Suprapubic skin (tissue), 3 donors: ENCODE data around the gene ZNF692.

Experiments used
- EP300 ChIP-seq: sonication (generic); formaldehyde crosslinking; IDR thresholded peaks from one replicate; pipeline ENCODE4 v1.6.1; 2017; ENCODE audit warnings: antibody characterized with exemption
- POLR2A ChIP-seq, 2 donors: fragments of 450-650 bp; IDR thresholded peaks; one replicate each; pipeline ENCODE4 v1.6.1; 2017; ENCODE audit warnings: antibody characterized with exemption in 2 of 2, mild to moderate bottlenecking in 2 of 2, moderate library complexity in 2 of 2
- TF ChIP-seq, protein P1 (sequence below), 2 donors: fragments of 200-600 bp in 1 of 2; fragments of 450-650 bp in 1 of 2; sonication (generic) in 1 of 2; IDR thresholded peaks; one replicate each; pipeline ENCODE4 v1.5.1; 2016 to 2019; ENCODE audit warnings: antibody characterized with exemption in 2 of 2, mild to moderate bottlenecking in 1 of 2, moderate library complexity in 1 of 2

DNA sequence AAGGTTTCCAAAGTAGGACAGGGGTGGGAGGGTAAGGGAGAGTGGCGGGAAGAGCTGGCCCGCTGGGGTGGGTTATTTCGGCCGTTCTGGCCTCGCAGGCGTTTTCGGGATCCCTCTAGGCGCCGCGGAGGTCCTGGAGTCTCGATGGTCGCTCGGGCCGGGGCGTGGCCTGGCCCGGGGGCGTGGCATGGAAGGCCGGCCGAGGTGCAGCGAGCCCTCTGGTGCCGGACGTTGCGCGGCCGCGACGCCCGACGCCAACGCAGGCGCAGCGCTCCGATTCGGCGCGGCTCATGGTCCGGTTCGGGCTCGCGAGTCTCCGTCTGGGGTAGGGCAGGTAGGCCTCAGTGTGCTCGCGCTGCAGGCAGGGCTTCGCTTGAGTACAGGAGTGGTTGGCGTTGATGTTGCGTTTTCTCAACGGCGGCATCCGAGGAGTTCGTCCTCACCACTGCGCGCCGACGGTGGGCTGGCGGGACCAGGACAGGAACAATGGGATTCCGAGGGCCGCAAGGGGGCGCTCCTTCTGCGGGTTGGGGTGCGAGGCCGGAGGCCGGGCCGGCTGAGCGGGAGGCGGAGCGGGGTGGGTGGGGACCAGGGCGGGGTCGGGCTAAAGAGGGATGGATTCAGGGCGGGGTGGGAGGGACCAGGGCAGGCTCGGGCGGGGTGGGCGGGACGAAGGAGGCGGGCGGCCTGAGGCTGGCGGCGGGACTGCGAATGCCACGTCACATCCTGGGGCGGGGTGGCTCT, 47.3 kb upstream of the ZNF692 start, which contains the start of gene PGBD2:
- peak; percentile 60 to 65 for TF ChIP-seq POLR2A (IDR thresholded peaks at IDR 0.05)
- TF ChIP-seq, protein P1, sequence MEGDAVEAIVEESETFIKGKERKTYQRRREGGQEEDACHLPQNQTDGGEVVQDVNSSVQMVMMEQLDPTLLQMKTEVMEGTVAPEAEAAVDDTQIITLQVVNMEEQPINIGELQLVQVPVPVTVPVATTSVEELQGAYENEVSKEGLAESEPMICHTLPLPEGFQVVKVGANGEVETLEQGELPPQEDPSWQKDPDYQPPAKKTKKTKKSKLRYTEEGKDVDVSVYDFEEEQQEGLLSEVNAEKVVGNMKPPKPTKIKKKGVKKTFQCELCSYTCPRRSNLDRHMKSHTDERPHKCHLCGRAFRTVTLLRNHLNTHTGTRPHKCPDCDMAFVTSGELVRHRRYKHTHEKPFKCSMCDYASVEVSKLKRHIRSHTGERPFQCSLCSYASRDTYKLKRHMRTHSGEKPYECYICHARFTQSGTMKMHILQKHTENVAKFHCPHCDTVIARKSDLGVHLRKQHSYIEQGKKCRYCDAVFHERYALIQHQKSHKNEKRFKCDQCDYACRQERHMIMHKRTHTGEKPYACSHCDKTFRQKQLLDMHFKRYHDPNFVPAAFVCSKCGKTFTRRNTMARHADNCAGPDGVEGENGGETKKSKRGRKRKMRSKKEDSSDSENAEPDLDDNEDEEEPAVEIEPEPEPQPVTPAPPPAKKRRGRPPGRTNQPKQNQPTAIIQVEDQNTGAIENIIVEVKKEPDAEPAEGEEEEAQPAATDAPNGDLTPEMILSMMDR (IDR thresholded peaks at IDR 0.05) = peak; percentile 24 to 69
- no peak for TF ChIP-seq EP300
